SK-N-SH (cell line): ENCODE measurements around the gene OLR1. TPM values are rescaled to one million over a fixed set of nuclear protein-coding genes. Genes with fewer than 3 reads are reported as not detected.
A peak's percentile ranks its signal among the peaks of the same experiment; 100 is the strongest.

Experiments used
- CTCF ChIA-PET: fragments of 300-600, 350-600 bp; formaldehyde crosslinking; extraction: SDS; loops from one replicate; lab custom pipeline; 2021; lab: Yijun Ruan, JAX
- POLR2A ChIA-PET: fragments of 350-600 bp; sonication (Branson Sonifier 250); formaldehyde crosslinking; extraction: SDS; loops from one replicate; lab custom pipeline; 2020; ENCODE audit warnings: antibody characterized with exemption, inconsistent platforms; lab: Yijun Ruan, JAX
- DNase-seq: peaks from one replicate; pipeline ENCODE4 v3.0.0; 2012
- H2AFZ ChIP-seq: fragments of 200-600 bp; sonication (generic); 2 replicates; pipeline ENCODE4 v1.8.1; 2016; ENCODE audit warnings: antibody characterized with exemption, mild to moderate bottlenecking, low read depth
- H3F3A ChIP-seq: fragments of 200-600 bp; sonication (generic); replicated peaks from 2 replicates; pipeline ENCODE3; 2016; ENCODE audit warnings: antibody characterized with exemption, mild to moderate bottlenecking; ENCODE audit not compliant: insufficient read depth
- H3K27ac ChIP-seq, 2 experiments: fragments of 200-500 bp in 1 of 2; fragments of 200-600 bp in 1 of 2; sonication (Bioruptor generic) in 1 of 2; sonication (generic), shearing (Covaris generic) in 1 of 2; 2 replicates each; pipeline versions ENCODE4 v1.5.1 to v1.6.1; 2014 to 2016; ENCODE audit warnings: low read depth in 2 of 2, inconsistent platforms in 1 of 2, low read length in 1 of 2, mild to moderate bottlenecking in 1 of 2, mixed read lengths in 1 of 2
- H3K27me3 ChIP-seq: fragments of 200-600 bp; sonication (generic), shearing (Covaris generic); 2 replicates; pipeline ENCODE4 v1.6.1; 2016; ENCODE audit warnings: mixed run types; ENCODE audit not compliant: insufficient read depth
- H3K36me3 ChIP-seq, 2 experiments: fragments of 200-500 bp in 1 of 2; fragments of 200-600 bp in 1 of 2; sonication (Bioruptor generic) in 1 of 2; sonication (generic) in 1 of 2; replicated peaks in 1 of 2; 2 replicates each; pipeline versions ENCODE3 to v1.5.1; 2014 to 2016; ENCODE audit warnings: low read length in 1 of 2, mild to moderate bottlenecking in 1 of 2; ENCODE audit not compliant: insufficient read depth in 2 of 2, control insufficient read depth in 1 of 2
- H3K4me1 ChIP-seq, 2 experiments: fragments of 200-500 bp in 1 of 2; fragments of 200-600 bp in 1 of 2; sonication (Bioruptor generic) in 1 of 2; sonication (generic), shearing (Covaris generic) in 1 of 2; 2 replicates each; pipeline versions ENCODE4 v1.5.1 to v1.6.1; 2014 to 2016; ENCODE audit warnings: low read depth in 1 of 2, low read length in 1 of 2, mixed run types in 1 of 2; ENCODE audit not compliant: insufficient read depth in 2 of 2, control insufficient read depth in 1 of 2
- H3K4me2 ChIP-seq: fragments of 200-600 bp; sonication (generic), shearing (Covaris generic); 2 replicates; pipeline ENCODE4 v1.6.1; 2017; ENCODE audit warnings: mixed run types
- H3K4me3 ChIP-seq, 2 experiments: fragments of 200-500 bp in 1 of 2; fragments of 200-600 bp in 1 of 2; sonication (Bioruptor generic) in 1 of 2; sonication (generic), shearing (Covaris generic) in 1 of 2; 2 replicates each; pipeline versions ENCODE4 v1.5.1 to v1.8.1; 2014 to 2016; ENCODE audit warnings: low read depth in 2 of 2, inconsistent platforms in 1 of 2, low read length in 1 of 2, mild to moderate bottlenecking in 1 of 2, mixed read lengths in 1 of 2, moderate library complexity in 1 of 2
- H3K79me2 ChIP-seq: fragments of 200-600 bp; sonication (generic); 2 replicates; pipeline ENCODE4 v1.8.1; 2017; ENCODE audit warnings: mild to moderate bottlenecking; ENCODE audit not compliant: insufficient read depth
- H3K9ac ChIP-seq: fragments of 200-600 bp; sonication (generic); 2 replicates; pipeline ENCODE4 v1.6.1; 2017; ENCODE audit warnings: mixed run types
- H3K9me2 ChIP-seq: fragments of 200-600 bp; sonication (generic); 2 replicates; pipeline ENCODE4 v1.6.1; 2017; ENCODE audit warnings: mixed run types
- H3K9me3 ChIP-seq: fragments of 200-600 bp; sonication (generic); 2 replicates; pipeline ENCODE4 v1.6.1; 2017; ENCODE audit warnings: mixed run types, mild to moderate bottlenecking, moderate library complexity
- H4K20me1 ChIP-seq: fragments of 200-600 bp; sonication (generic); 2 replicates; pipeline ENCODE4 v1.6.1; 2017; ENCODE audit warnings: mild to moderate bottlenecking, mixed run types; ENCODE audit not compliant: insufficient read depth
- CHD2 ChIP-seq: fragments of 150-350 bp; IDR thresholded peaks from 2 replicates; pipeline ENCODE4 v1.6.1; 2018; ENCODE audit warnings: low read length; ENCODE audit not compliant: partially characterized antibody
- EP300 ChIP-seq, 2 experiments: IDR thresholded peaks; 2 replicates each; pipeline versions ENCODE4 v1.4.0 to v1.6.1; 2012; ENCODE audit warnings: borderline replicate concordance in 1 of 2, low read depth in 1 of 2, low read length in 1 of 2
- EZH2phosphoT487 ChIP-seq: fragments of 200-600 bp; sonication (generic); IDR thresholded peaks from 2 replicates; pipeline ENCODE4 v1.6.1; 2017; ENCODE audit warnings: low read depth, mixed run types, mild to moderate bottlenecking, antibody characterized with exemption, moderate library complexity, borderline replicate concordance
- FOSL2 ChIP-seq: IDR thresholded peaks from 2 replicates; pipeline ENCODE4 v1.4.0; 2012; ENCODE audit warnings: low read depth, mild to moderate bottlenecking, moderate library complexity, borderline replicate concordance
- FOXJ3 ChIP-seq: sonication (generic); formaldehyde crosslinking; IDR thresholded peaks from 2 replicates; pipeline ENCODE4 v1.5.1; 2020; ENCODE audit warnings: mild to moderate bottlenecking, missing genetic modification reagents
- FOXM1 ChIP-seq: IDR thresholded peaks from 2 replicates; pipeline ENCODE4 v1.4.0; 2012; ENCODE audit warnings: low read depth, mild to moderate bottlenecking
- GABPA ChIP-seq: IDR thresholded peaks from 2 replicates; pipeline ENCODE4 v1.4.0; 2012; ENCODE audit warnings: low read depth, mild to moderate bottlenecking
- GATA2 ChIP-seq: sonication (generic); formaldehyde crosslinking; IDR thresholded peaks from 2 replicates; pipeline ENCODE4 v1.5.0; 2020; ENCODE audit warnings: mild to moderate bottlenecking, missing genetic modification reagents
- IRF3 ChIP-seq: fragments of 150-350 bp; IDR thresholded peaks from 2 replicates; pipeline ENCODE4 v1.6.1; 2016; ENCODE audit warnings: mild to moderate bottlenecking, low read depth, low read length
- JUND ChIP-seq: IDR thresholded peaks from 2 replicates; pipeline ENCODE4 v1.4.0; 2012
- MAX ChIP-seq: IDR thresholded peaks from 2 replicates; pipeline ENCODE4 v1.4.0; 2012; ENCODE audit warnings: low read depth
- MXI1 ChIP-seq: IDR thresholded peaks from 2 replicates; pipeline ENCODE4 v1.6.1; 2012; ENCODE audit warnings: mild to moderate bottlenecking, low read depth, low read length, improper control_type of control experiment
- NFIC ChIP-seq: IDR thresholded peaks from 2 replicates; pipeline ENCODE4 v1.4.0; 2012; ENCODE audit warnings: borderline replicate concordance
- POLR2AphosphoS5 ChIP-seq: IDR thresholded peaks from 2 replicates; pipeline ENCODE4 v1.6.1; 2012; ENCODE audit warnings: low read depth, low read length
- RFX5 ChIP-seq: IDR thresholded peaks from 2 replicates; pipeline ENCODE4 v1.6.1; 2012; ENCODE audit warnings: mild to moderate bottlenecking, improper control_type of control experiment, low read length
- RXRA ChIP-seq: IDR thresholded peaks from 2 replicates; pipeline ENCODE4 v1.4.0; 2012; ENCODE audit warnings: low read depth, mild to moderate bottlenecking, borderline replicate concordance
- SIN3A ChIP-seq: IDR thresholded peaks from 2 replicates; pipeline ENCODE4 v1.6.1; 2012; ENCODE audit warnings: low read depth, mild to moderate bottlenecking, low read length, moderate library complexity, borderline replicate concordance
- TCF12 ChIP-seq: IDR thresholded peaks from 2 replicates; pipeline ENCODE4 v1.4.0; 2012
- TEAD4 ChIP-seq: IDR thresholded peaks from 2 replicates; pipeline ENCODE4 v1.4.0; 2012; ENCODE audit warnings: mild to moderate bottlenecking, borderline replicate concordance; ENCODE audit not compliant: insufficient read depth
- WGBS: methylation state at CpG from one replicate; pipeline ENCODE4 v1.1.6; 2017; ENCODE audit warnings: low lambda C conversion rate; 5-methylcytosine and 5-hydroxymethylcytosine counted together
- polyA plus RNA-seq, 3 experiments: library from polyadenylated mRNA; depleted of rRNA; stranded (reverse); fragments of >200 nt; gene quantifications; 2 replicates each; pipeline ENCODE4 v1.2.3, GENCODE V29; 2012
- TF ChIP-seq, protein P1 (sequence below): fragments of 200-600 bp; sonication (generic); IDR thresholded peaks from 2 replicates; pipeline ENCODE4 v1.6.1; 2017; ENCODE audit warnings: antibody characterized with exemption, mild to moderate bottlenecking, moderate library complexity
- TF ChIP-seq, protein P2 (sequence below): IDR thresholded peaks from 2 replicates; pipeline ENCODE4 v1.4.0; 2012; ENCODE audit warnings: low read depth, borderline replicate concordance

OLR1 gene
- polyA plus RNA-seq, 1 of the 3 experiments (the other 2 are of a cell fraction), result not detected

GRCh38 chr12:10191865-10192264, 19.9 kb upstream of the OLR1 start:
- Histone ChIP-seq H3K9me3 (no peaks in the 10 kb centered on the region), H3K79me2 (no peaks in the 10 kb centered on the region), H3K9ac (no peak overlapping the region), H3K36me3 (no peaks in the 10 kb centered on the region), H3K27me3 (peaks cover 35% of the 10 kb centered on the region; the same call in 1 of the 2 replicates), H3K4me2 (no peak overlapping the region), H3K4me1 (no peaks in the 10 kb centered on the region), H3K9me2 (no peaks in the 10 kb centered on the region), H3K4me3 (no peak overlapping the region), H4K20me1 (no peaks in the 10 kb centered on the region), H3K27ac (no peak overlapping the region), H3F3A (no peaks in the 10 kb centered on the region), H2AFZ (no peak overlapping the region)
- no peak for TF ChIP-seq IRF3
- TF ChIP-seq CHD2, result no peak
- TF ChIP-seq NFIC, result no peak
- TF ChIP-seq TCF12, result no peak
- TF ChIP-seq POLR2AphosphoS5, result no peak
- TF ChIP-seq, protein P1, sequence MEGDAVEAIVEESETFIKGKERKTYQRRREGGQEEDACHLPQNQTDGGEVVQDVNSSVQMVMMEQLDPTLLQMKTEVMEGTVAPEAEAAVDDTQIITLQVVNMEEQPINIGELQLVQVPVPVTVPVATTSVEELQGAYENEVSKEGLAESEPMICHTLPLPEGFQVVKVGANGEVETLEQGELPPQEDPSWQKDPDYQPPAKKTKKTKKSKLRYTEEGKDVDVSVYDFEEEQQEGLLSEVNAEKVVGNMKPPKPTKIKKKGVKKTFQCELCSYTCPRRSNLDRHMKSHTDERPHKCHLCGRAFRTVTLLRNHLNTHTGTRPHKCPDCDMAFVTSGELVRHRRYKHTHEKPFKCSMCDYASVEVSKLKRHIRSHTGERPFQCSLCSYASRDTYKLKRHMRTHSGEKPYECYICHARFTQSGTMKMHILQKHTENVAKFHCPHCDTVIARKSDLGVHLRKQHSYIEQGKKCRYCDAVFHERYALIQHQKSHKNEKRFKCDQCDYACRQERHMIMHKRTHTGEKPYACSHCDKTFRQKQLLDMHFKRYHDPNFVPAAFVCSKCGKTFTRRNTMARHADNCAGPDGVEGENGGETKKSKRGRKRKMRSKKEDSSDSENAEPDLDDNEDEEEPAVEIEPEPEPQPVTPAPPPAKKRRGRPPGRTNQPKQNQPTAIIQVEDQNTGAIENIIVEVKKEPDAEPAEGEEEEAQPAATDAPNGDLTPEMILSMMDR, result no peak
- TF ChIP-seq FOSL2, result no peak
- TF ChIP-seq SIN3A, result no peak
- TF ChIP-seq, protein P2, sequence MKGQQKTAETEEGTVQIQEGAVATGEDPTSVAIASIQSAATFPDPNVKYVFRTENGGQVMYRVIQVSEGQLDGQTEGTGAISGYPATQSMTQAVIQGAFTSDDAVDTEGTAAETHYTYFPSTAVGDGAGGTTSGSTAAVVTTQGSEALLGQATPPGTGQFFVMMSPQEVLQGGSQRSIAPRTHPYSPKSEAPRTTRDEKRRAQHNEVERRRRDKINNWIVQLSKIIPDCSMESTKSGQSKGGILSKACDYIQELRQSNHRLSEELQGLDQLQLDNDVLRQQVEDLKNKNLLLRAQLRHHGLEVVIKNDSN, result no peak
- no peak for TF ChIP-seq EZH2phosphoT487
- no peak for TF ChIP-seq MAX
- WGBS, result 3% methylated on average over 2 of the region's 2 CpGs
- ChIA-PET CTCF (interaction anchor here (1.0 to 6.5 kb wide), 6 partner anchors 31 to 441 kb away, joined by 3 to 48 read pairs (median 5); no protein-coding TSS in a partner anchor), POLR2A (no interaction called here)
- no peak for DNase-seq

GRCh38 chr12:10190558-10191388, 18.8 kb upstream of the OLR1 start:
- no peaks in the 10 kb centered on the region for H4K20me1 ChIP-seq
- H3F3A ChIP-seq, result no peaks in the 10 kb centered on the region
- H3K79me2 ChIP-seq, result no peaks in the 10 kb centered on the region
- no peaks in the 10 kb centered on the region for H3K36me3 ChIP-seq
- peaks cover 29% of the 10 kb centered on the region; the same call in 1 of the 2 replicates for H3K27me3 ChIP-seq
- H3K9me2 ChIP-seq, result no peaks in the 10 kb centered on the region
- DNase-seq, result peak; percentile 60
- no peak overlapping the region for H3K9ac ChIP-seq
- no peaks in the 10 kb centered on the region for H3K9me3 ChIP-seq
- H3K4me2 ChIP-seq, result no peak overlapping the region
- 5% methylated on average over 13 of the region's 13 CpGs for WGBS
- no peak overlapping the region for H2AFZ ChIP-seq
- CTCF ChIA-PET, result interaction anchor here (0.7 to 6.5 kb wide), 8 partner anchors 21 to 440 kb away, joined by 3 to 48 read pairs (median 4); no protein-coding TSS in a partner anchor
- H3K4me1 ChIP-seq, result no peaks in the 10 kb centered on the region
- no peak overlapping the region for H3K27ac ChIP-seq
- POLR2A ChIA-PET, result no interaction called here
- no peak overlapping the region for H3K4me3 ChIP-seq
- no peak for TF ChIP-seq POLR2AphosphoS5
- TF ChIP-seq JUND, result no peak
- no peak for TF ChIP-seq EZH2phosphoT487
- TF ChIP-seq RFX5, result no peak
- TF ChIP-seq EP300 (IDR thresholded peaks at IDR 0.05; ENCODE audit: borderline replicate concordance in 1 of 2, low read depth in 1 of 2, low read length in 1 of 2), result no peak
- no peak for TF ChIP-seq MXI1
- no peak for TF ChIP-seq FOXJ3 (CRISPR knock-in tag)
- no peak for TF ChIP-seq SIN3A
- no peak for TF ChIP-seq FOXM1
- no peak for TF ChIP-seq FOSL2
- no peak for TF ChIP-seq MAX
- TF ChIP-seq RXRA, result no peak
- TF ChIP-seq CHD2, result no peak
- TF ChIP-seq GABPA, result no peak
- peak; percentile 60 for TF ChIP-seq GATA2 (CRISPR knock-in tag)
- no peak for TF ChIP-seq TEAD4
- no peak for TF ChIP-seq NFIC
- TF ChIP-seq TCF12, result no peak
